ENCODE measurements around the gene ZNF488. TPM values are rescaled to one million over a fixed set of nuclear protein-coding genes. Genes with fewer than 3 reads are reported as not detected.
A peak's percentile ranks its signal among the peaks of the same experiment; 100 is the strongest.

ZNF488 gene
- polyA plus RNA-seq, 1 donor from 2014 or later: 0.85 TPM

GRCh38 chr10:47378183-47378510, 5.9 kb downstream of the ZNF488 start:
- no peaks in the 10 kb centered on the region for H3K36me3 ChIP-seq (ENCODE audit: insufficient read depth, low read length)
- no peak overlapping the region for H3K4me3 ChIP-seq (ENCODE audit: low read length)
- no peaks in the 10 kb centered on the region for H3K9me2 ChIP-seq (ENCODE audit: insufficient read depth, low read length)
- TF ChIP-seq SMC3 (conservative IDR thresholded peaks at IDR 0.05; ENCODE audit: poor library complexity) (no peak), REST (IDR thresholded peaks at IDR 0.05; ENCODE audit: borderline replicate concordance) (no peak), RAD21 (conservative IDR thresholded peaks at IDR 0.05) (no peak), POLR2AphosphoS5 (IDR thresholded peaks at IDR 0.05) (no peak), TAF1 (IDR thresholded peaks at IDR 0.05; ENCODE audit: low read depth) (no peak), CTCF (IDR thresholded peaks at IDR 0.05; ENCODE audit: poor library complexity, severe bottlenecking) (no peak), MXI1 (conservative IDR thresholded peaks at IDR 0.05; ENCODE audit: poor library complexity, severe bottlenecking) (no peak), EZH2 (IDR thresholded peaks at IDR 0.05; ENCODE audit: borderline replicate concordance, insufficient read depth, low read length, poor library complexity, severe bottlenecking) (no peak), EP300 (conservative IDR thresholded peaks at IDR 0.05; ENCODE audit: poor library complexity, severe bottlenecking) (no peak)
- H3K27me3 ChIP-seq (ENCODE audit: insufficient read depth, low read depth, low read length): no peaks in the 10 kb centered on the region
- H3K9ac ChIP-seq (ENCODE audit: low read length): no peak overlapping the region
- no peaks in the 10 kb centered on the region for H4K20me1 ChIP-seq (ENCODE audit: insufficient read depth)
- H3K79me2 ChIP-seq (replicated peaks; ENCODE audit: insufficient read depth, low read length): no peaks in the 10 kb centered on the region
- H2AFZ ChIP-seq (ENCODE audit: low read depth, low read length): no peak overlapping the region
- H3K27ac ChIP-seq (ENCODE audit: low read length): no peak overlapping the region
- no peak overlapping the region for H3K4me2 ChIP-seq (ENCODE audit: low read length)
- no peaks in the 10 kb centered on the region for H3F3A ChIP-seq (ENCODE audit: insufficient read depth, low read length, poor library complexity, severe bottlenecking)
- H3K9me3 ChIP-seq (ENCODE audit: low read length): no peaks in the 10 kb centered on the region

GRCh38 chr10:47376522-47377220, 7.4 kb downstream of the ZNF488 start:
- H2AFZ ChIP-seq (ENCODE audit: low read depth, low read length): no peak overlapping the region
- H3K27me3 ChIP-seq (ENCODE audit: insufficient read depth, low read depth, low read length): no peaks in the 10 kb centered on the region
- no peaks in the 10 kb centered on the region for H3K9me2 ChIP-seq (ENCODE audit: insufficient read depth, low read length)
- H3K27ac ChIP-seq (ENCODE audit: low read length): no peak overlapping the region
- no peaks in the 10 kb centered on the region for H4K20me1 ChIP-seq (ENCODE audit: insufficient read depth)
- H3K79me2 ChIP-seq (replicated peaks; ENCODE audit: insufficient read depth, low read length): no peaks in the 10 kb centered on the region
- H3K9ac ChIP-seq (ENCODE audit: low read length): peak overlapping the region; percentile 16
- no peaks in the 10 kb centered on the region for H3K9me3 ChIP-seq (ENCODE audit: low read length)
- TF ChIP-seq SMC3 (conservative IDR thresholded peaks at IDR 0.05; ENCODE audit: poor library complexity) (no peak), REST (IDR thresholded peaks at IDR 0.05; ENCODE audit: borderline replicate concordance) (no peak), EZH2 (IDR thresholded peaks at IDR 0.05; ENCODE audit: borderline replicate concordance, insufficient read depth, low read length, poor library complexity, severe bottlenecking) (no peak), POLR2AphosphoS5 (IDR thresholded peaks at IDR 0.05) (no peak), TAF1 (IDR thresholded peaks at IDR 0.05; ENCODE audit: low read depth) (no peak), RAD21 (conservative IDR thresholded peaks at IDR 0.05) (no peak), EP300 (conservative IDR thresholded peaks at IDR 0.05; ENCODE audit: poor library complexity, severe bottlenecking) (no peak), CTCF (IDR thresholded peaks at IDR 0.05; ENCODE audit: poor library complexity, severe bottlenecking) (no peak), MXI1 (conservative IDR thresholded peaks at IDR 0.05; ENCODE audit: poor library complexity, severe bottlenecking) (no peak)
- no peaks in the 10 kb centered on the region for H3K36me3 ChIP-seq (ENCODE audit: insufficient read depth, low read length)
- H3K4me3 ChIP-seq (ENCODE audit: low read length): peak overlapping the region; percentile 26
- no peaks in the 10 kb centered on the region for H3F3A ChIP-seq (ENCODE audit: insufficient read depth, low read length, poor library complexity, severe bottlenecking)
- no peak overlapping the region for H3K4me2 ChIP-seq (ENCODE audit: low read length)

Measured in neural cell (in vitro differentiated cells).